Hair follicle dermal papilla cell (primary cell): ENCODE data around the gene PAK4. TPM values are rescaled to one million over a fixed set of nuclear protein-coding genes. Genes with fewer than 3 reads are reported as not detected.

Experiments
- total RNA-seq: library from RNA; depleted of rRNA; stranded (reverse); fragments of >200 nt; gene quantifications from 2 replicates; pipeline ENCODE4 v1.2.3, GENCODE V29; 2012

PAK4 gene
- total RNA-seq, result 8.1 and 14.9 TPM in 2 replicates

GRCh38 chr19:39125554-39126311 is at the start of gene PAK4:
TSS of gene PAK4 (plus strand) at chr19:39125786. CDS start at chr19:39169554, 43,768 bp downstream.

GRCh38 chr19:39083983-39084731 is 41.4 kb upstream of the PAK4 start, which contains the start of gene ACP7:
TSS of gene ACP7 (plus strand) at chr19:39084368. CDS start at chr19:39085270, 902 bp downstream.

GRCh38 chr19:39196860-39197562 is 71.4 kb downstream of the PAK4 start, which contains the start of gene NCCRP1:
TSS of gene NCCRP1 (plus strand) at chr19:39196964. CDS start at chr19:39196983, 19 bp downstream.

GRCh38 chr19:39203372-39204341 is 78.1 kb downstream of the PAK4 start, which contains the start of gene SYCN:
TSS of gene SYCN (minus strand) at chr19:39204263. CDS start at chr19:39204254, 9 bp downstream.

Other genes starting within 250 kb of the PAK4 start
- gene RINL, start 247.5 kb upstream of the PAK4 start, total RNA-seq, result 1.9 and 2.6 TPM in 2 replicates
- gene SIRT2, start 226.2 kb upstream of the PAK4 start, total RNA-seq, result 64.1 and 65.9 TPM in 2 replicates
- gene NFKBIB, start 225.8 kb upstream of the PAK4 start, total RNA-seq, result 8.1 and 9.9 TPM in 2 replicates
- gene CCER2, start 213.6 kb upstream of the PAK4 start, total RNA-seq, result not detected in 2 replicates
- 26.0 and 35.8 TPM in 2 replicates for gene SARS2, start 195.0 kb upstream of the PAK4 start, total RNA-seq
- gene MRPS12, start 194.8 kb upstream of the PAK4 start, total RNA-seq, result 15.7 and 18.1 TPM in 2 replicates
- gene FBXO17, start 150.0 kb upstream of the PAK4 start, total RNA-seq, result 28.4 and 34.6 TPM in 2 replicates
- gene FBXO27, start 93.2 kb upstream of the PAK4 start, total RNA-seq, result 2.8 and 3.4 TPM in 2 replicates
- 0.36 and 1.1 TPM in 2 replicates for gene ACP7, start 41.4 kb upstream of the PAK4 start, total RNA-seq
- gene NCCRP1, start 71.2 kb downstream of the PAK4 start, total RNA-seq, result not detected in 2 replicates
- not detected in 2 replicates for gene SYCN, start 78.5 kb downstream of the PAK4 start, total RNA-seq
- not detected in 2 replicates for gene IFNL3, start 119.2 kb downstream of the PAK4 start, total RNA-seq
- gene IFNL4, start 123.1 kb downstream of the PAK4 start, total RNA-seq, result not detected in 2 replicates
- not detected in 2 replicates for gene IFNL2, start 142.6 kb downstream of the PAK4 start, total RNA-seq
- gene IFNL1, start 170.6 kb downstream of the PAK4 start, total RNA-seq, result not detected in 2 replicates
- 0.24 and 0.32 TPM in 2 replicates for gene LRFN1, start 195.1 kb downstream of the PAK4 start, total RNA-seq
- gene GMFG, start 210.3 kb downstream of the PAK4 start, total RNA-seq, result 3.7 and 8.4 TPM in 2 replicates
- gene SAMD4B, start 216.6 kb downstream of the PAK4 start, total RNA-seq, result 109 and 110 TPM in 2 replicates